DMS 273 (cell line): Measurements from ENCODE around the gene HPCAL1.

Experiments used
- DNase-seq: peaks from one replicate; lab custom pipeline; 2025; ENCODE audit not compliant: unreplicated experiment; lab: John Stamatoyannopoulos, UW

HPCAL1 gene

GRCh38 chr2:10269291-10269690 is 33.4 kb upstream of the HPCAL1 start:
- DNase-seq = no peak

- DNase-seq = no peak
Observed at GRCh38 chr2:10269711-10270610, 32.7 kb upstream of the HPCAL1 start.

DNA sequence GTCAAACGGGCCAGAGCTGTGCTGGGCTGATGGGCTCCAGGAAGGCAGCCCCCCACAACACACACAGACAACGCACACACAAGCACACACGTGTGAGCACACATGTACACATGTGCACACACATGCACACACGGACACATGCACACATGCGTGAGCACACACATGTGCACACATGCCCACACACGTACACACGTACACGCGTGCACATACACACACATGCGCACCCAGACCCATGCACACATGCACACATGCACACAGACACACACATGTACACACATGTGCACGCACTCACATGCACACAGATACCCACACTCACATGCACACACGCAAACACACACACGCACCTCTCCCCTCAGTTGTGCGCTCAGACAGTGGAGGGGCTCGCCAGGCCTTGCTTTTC is 31.2 kb upstream of the HPCAL1 start:
- no peak for DNase-seq

DNA sequence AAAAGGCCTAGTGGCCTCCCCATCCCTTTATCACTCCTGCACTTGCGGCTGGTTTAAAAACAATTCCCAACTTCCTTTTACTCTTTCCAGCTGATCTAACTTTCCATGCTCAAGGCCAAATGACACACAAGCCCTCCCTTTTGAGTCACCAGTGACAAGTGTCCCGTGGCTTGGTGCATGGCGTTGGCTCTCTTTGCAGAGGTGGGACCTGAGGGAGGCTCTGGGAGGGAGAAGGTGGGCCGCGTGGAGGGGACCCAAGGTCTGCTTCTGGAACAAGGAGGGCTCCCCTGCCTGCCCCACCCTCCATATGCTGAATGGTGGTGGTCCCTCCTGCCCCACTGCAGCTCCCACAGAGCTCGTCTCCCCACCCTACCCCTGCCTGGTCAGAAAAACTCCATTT is 30.8 kb upstream of the HPCAL1 start:
- no peak for DNase-seq

- no peak for DNase-seq
Observed at GRCh38 chr2:10272464-10272863, 30.2 kb upstream of the HPCAL1 start.

- DNase-seq = no peak
Observed at GRCh38 chr2:10273215-10274175, 29.2 kb upstream of the HPCAL1 start.

DNA sequence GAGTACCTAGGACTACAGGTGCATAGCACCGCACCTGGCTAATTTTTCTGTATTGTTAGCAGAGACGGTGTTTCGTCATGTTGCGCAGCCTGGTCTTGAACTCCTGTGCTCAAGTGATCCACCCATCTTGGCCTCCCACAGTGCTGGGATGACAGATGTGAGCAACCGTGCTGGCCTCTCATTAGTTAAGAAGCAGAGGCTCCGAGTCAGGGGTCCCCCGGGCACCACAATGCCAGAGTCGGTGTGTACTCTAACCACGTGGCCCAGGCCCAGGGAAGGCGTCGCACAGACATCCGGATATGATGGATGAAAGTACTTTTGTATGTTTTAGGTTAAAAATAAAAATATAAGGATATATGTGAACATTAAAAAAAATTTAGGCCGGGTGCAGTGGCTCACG is 28.3 kb upstream of the HPCAL1 start:
- DNase-seq = no peak

- no peak for DNase-seq
Observed at GRCh38 chr2:10274983-10275802, 27.5 kb upstream of the HPCAL1 start.

- no peak for DNase-seq
Observed at GRCh38 chr2:10276481-10277292, 26.0 kb upstream of the HPCAL1 start.

GRCh38 chr2:10277293-10278028 is 25.2 kb upstream of the HPCAL1 start:
- no peak for DNase-seq

DNA sequence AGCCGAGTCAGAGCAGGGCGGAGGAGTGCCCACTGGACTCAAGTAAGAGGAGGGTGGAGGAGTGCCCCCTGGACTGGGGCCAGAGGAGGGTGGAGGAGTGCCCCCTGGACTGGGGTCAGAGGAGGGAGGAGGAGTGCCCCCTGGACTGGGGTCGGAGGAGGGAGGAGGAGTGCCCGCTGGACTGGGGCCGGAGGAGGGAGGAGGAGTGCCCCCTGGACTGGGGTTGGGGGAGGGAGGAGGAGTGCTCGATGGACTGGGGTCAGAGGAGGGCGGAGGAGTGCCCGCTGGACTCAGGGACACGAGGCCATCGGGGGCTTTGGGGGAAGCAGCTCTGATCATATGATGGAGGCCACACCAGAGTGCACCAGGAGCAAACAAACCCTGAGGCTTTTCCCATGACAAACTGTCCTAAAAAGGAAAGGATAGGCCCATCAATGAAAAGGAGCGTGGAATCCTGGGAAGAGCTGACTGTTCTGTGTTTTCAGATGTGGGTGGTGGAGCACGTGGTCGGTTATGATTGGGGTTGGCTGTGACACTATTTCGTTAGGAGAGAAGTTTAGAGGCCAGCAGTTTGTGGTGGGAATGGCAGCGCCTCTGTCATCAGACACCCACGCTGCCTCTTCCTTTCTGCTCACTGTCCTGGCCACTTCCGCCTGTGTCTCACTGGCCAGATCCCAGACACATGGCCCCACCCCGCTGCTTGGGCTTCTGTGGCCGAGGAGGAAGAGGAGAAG is 24.5 kb upstream of the HPCAL1 start:
- no peak for DNase-seq

DNA sequence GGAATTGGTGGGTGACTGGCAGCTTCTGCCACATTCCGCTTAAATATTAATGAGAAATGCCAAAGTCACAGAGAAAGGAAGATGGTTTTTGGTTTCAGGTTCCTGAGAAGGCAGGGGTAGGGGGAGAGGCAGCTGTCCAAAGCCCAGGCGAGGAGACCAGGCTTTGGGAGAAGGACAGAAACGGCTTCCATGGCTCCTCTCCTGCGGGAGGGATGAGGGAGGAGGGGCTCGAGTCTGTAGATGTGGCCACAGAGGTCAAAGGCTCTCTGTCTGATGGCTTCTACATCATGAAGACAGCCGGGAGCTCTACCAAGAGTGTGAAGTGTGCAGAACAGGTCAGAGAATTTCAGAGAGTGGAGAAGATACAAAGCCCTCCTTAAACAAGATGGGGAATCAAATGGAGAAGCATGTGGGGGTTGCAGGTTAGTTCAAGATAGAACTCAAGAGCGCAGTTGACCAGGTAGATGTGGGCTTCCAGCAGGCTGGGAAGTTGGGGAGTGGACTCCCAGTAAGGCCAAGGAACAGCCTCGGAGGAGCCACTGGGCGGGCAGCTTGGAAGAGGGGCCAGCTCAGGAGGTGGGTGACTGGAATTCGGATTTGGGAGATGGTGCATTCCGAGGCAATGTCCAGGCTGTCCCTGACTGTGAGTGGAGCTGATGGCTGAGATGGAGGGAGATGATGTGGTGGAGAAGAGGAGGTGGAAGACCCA is 23.8 kb upstream of the HPCAL1 start:
- no peak for DNase-seq

- no peak for DNase-seq
Observed at GRCh38 chr2:10279472-10279870, 23.2 kb upstream of the HPCAL1 start.

- no peak for DNase-seq
Observed at GRCh38 chr2:10279946-10280463, 22.7 kb upstream of the HPCAL1 start.

- DNase-seq = no peak
Observed at GRCh38 chr2:10281891-10282290, 20.8 kb upstream of the HPCAL1 start.

DNA sequence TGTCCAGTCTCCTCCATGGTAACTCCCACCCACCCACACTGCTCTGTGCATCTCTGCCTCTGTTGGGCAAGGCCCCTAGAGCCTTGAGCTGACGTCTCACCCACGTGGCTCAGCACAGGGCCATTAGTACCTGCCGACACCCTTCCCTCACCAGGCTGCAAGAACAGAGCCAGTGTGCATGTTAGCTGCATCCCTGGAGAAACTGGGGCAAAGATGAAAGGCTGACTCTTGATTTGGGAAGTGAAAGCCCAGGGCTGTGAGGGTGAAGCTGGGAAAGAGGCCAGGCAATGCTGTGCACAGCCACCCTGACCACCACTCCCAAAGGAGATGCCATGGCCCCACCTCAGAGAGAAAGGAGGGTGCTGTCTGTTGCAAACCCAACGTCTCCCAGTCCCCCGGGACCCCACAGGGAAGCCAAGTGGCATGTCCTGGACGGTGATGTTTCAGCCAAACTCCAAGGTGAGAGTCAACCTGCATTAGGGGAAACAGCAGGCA is 20.0 kb upstream of the HPCAL1 start:
- no peak for DNase-seq

DNA sequence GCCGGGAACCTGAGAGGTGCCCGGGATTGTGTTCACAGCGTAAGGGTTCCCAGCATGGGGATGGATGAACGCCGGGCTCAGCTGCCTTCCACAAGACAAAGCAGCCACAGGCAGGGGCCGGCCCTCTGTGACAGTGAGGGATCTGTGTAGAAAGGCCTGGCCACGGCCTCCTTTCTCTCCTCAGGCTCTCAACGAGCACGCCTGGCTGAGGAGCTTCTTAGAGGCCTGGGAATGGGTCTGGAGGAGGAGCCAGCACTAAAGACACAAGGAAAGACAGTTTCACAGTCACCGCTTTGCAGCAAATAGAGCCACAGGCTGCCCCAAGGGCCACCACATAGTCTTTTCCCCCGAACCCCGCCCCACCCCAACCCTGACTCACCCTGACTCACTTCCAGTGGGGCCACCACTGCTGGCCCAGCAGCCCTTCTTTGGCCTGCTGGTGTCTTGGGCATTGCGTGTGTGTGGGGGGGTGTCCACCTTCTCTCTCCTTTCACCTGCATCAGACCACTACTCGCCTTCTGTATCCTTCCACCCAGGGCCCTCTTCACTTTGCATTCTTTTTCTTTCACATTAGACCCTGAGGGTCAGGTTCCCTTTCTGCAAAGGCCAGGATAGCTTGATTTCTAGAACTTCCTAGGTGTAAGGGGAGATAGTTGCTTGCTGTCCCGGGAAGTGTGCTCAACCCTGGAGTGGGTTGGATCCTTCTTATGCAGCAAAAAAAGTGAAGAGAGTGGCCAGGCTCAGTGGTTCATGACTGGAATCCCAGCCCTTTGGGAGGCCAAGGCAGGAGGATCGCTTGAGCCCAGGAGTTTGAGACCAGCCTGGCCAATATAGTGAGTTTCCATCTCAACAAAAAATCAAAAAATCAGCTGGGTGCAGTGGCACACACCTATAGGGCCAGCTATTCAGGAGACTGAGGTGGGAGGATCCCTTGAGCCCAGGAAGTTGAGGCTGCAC is 19.3 kb upstream of the HPCAL1 start:
- no peak for DNase-seq
